ENCODE measurements around the gene PACSIN1.

DNA sequence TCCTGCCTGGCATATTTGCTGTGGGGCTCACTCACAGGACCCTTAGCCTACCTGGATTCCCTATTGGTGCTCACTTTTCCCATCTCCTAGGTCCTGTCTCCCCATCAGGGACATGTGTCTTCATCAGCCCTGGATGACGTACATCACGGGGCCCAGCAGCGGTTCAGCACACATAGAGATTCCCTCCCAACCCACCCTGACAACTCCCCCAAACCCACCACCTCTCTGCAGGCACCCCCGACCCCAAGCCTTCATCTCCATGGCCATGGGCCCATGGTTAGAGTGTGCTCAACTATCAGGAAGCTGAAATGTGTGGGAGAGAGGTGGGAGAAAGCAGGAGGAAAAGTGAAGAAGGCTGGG lies 115.7 kb downstream of the PACSIN1 start:
- TF ChIP-seq, protein P1, sequence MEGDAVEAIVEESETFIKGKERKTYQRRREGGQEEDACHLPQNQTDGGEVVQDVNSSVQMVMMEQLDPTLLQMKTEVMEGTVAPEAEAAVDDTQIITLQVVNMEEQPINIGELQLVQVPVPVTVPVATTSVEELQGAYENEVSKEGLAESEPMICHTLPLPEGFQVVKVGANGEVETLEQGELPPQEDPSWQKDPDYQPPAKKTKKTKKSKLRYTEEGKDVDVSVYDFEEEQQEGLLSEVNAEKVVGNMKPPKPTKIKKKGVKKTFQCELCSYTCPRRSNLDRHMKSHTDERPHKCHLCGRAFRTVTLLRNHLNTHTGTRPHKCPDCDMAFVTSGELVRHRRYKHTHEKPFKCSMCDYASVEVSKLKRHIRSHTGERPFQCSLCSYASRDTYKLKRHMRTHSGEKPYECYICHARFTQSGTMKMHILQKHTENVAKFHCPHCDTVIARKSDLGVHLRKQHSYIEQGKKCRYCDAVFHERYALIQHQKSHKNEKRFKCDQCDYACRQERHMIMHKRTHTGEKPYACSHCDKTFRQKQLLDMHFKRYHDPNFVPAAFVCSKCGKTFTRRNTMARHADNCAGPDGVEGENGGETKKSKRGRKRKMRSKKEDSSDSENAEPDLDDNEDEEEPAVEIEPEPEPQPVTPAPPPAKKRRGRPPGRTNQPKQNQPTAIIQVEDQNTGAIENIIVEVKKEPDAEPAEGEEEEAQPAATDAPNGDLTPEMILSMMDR (IDR thresholded peaks at IDR 0.05) = no peak
- TF ChIP-seq EP300 (IDR thresholded peaks at IDR 0.05) (no peak), POLR2A (IDR thresholded peaks at IDR 0.05) (no peak)
